GM04503 (cell line): ENCODE data around the gene PRB3.

Experiments used
- DNase-seq: peaks from one replicate; pipeline ENCODE4 v3.0.0-alpha.2; 2012; ENCODE audit warnings: low read depth

Gene PRB3

GRCh38 chr12:11269607-11270006, at the start of gene PRB3:
PRB3 (minus strand) TSS chr12:11269707; CDS start chr12:11269669, 38 bp downstream.
- DNase-seq, result no peak

DNA sequence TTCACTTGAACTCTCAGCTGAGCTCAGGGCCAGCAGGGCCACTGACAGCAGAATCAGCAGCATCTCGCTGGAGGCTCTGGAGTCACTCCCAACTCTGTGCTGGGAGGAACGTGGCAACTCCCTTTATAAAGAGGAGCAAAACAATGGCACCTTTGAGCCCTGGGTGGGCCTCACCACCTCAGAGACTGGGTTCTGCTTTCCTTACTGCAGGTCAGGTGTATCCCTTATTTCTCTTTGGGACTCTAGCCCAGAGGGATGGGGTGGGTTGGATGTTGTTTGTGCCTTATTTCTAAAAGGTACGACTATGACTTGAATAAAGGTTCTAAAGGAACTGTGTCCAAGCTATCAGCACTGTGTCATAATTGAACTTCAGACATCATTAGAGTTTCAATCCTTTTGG, 40.8 kb upstream of the PRB3 start, which contains the start of gene PRB4:
Gene PRB4 (minus strand): TSS at position 101 of the 400 bp plus-strand sequence. CDS start 38 bp downstream, at position 63.
- no peak for DNase-seq

DNA sequence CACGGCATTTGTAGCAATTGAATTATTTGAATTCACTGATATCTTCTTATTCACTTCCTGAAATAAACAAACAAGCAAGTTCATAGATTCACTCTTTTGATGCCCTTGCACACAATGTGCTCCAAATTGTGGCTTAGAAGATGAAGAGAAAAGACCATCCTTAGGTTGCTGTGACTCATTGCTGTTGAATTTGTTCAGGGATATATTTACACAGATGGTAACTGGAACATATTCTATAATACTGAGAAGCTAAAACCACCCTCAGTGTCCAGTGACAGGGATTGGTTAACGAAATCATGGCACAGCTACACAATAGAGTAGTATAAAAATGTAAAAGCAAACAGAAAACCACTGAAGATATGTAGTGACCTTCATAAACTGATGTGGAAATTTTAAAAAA, 37.6 kb upstream of the PRB3 start:
- DNase-seq, result no peak

- DNase-seq, result no peak
Measured at GRCh38 chr12:11273449-11273848, 3.9 kb upstream of the PRB3 start.

- DNase-seq, result no peak
Measured at GRCh38 chr12:11264501-11264900, 5.0 kb downstream of the PRB3 start.

GRCh38 chr12:11246489-11246888, 23.0 kb downstream of the PRB3 start:
- no peak for DNase-seq

GRCh38 chr12:11242656-11243055, 26.9 kb downstream of the PRB3 start:
- DNase-seq, result no peak

GRCh38 chr12:11240348-11240930, 29.1 kb downstream of the PRB3 start:
- no peak for DNase-seq

DNA sequence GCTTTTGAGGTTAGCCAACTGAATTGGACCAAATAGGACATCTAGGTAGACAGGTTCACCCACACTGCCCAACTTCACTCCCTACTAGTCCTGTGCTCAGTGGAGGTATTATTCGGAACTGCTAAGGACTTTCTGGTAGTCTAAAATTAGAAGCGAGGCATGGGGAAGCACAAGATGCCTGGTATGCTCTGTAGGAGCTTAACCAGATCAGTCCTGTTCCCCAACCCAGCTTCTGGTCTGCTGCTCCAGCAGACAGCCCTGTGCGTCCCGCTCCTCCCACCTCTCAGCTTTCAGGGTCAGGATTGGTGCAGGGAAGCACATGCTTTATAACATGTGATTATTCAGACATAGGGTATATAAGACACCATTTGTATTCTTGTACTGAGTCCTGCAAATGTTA, 31.2 kb downstream of the PRB3 start:
- DNase-seq, result no peak

DNA sequence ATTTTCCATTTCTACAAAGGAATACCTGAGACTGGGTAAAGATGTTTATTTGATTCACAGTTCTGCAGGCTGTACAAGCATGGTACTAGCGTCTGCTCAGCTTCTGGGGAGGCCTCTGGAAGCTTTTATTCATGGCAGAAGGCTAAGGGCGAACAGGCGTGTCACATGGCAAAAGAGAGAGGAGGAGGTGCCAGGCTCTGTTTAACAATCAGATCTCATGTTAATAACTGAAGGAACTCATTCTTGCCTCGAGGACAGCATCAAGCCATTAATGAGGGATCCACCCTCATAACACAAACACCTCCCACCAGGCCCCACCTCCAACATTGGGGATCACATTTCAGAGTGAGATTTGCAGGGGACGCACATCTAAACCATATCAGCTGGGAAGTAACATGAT, 36.0 kb downstream of the PRB3 start:
- DNase-seq, result no peak

DNA sequence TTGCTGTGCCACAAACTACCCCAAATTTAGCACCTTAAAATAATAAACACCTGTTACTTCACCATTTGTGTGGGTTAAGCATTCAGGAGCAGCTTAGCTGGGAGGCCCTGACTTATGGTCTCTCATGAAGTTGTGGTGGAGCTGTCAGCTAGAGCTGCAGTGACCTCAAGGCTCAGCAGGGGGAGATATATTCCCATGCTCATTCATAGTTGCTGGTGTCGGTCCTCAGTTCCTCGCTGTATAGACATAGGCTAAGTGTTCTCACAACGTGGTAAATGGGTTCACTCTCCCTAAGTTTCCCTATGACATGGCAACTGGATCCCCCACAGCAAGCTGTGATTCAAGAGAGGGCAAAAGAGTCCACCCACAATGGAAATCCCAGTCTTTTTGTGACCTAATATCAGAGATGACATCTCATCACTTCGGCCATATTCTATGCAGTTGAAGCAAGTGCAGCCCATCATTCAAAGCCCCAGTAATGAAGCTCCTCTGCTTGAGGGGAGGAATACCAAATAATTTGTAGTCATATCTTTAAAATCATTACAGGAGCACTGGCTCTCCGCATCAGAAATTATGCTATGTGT, 41.1 kb downstream of the PRB3 start:
- no peak for DNase-seq

DNA sequence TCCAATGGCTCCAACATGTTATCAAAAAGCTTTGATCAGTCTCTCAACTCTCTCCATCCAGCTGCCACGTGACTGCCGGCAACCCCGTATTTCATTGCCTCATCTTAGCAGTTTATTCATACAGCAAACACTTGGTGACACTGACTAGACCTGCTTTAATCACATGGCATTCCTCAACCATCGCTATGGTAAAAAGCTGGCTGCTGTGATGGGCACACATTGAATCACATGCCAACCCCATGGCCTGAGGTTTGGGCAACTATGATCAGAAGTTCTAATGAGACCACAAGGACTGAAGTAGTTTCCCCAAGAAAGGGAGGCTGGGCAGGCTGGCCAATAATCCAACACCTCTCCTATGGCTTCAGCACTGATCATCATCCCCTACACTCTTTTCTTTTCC, 42.1 kb downstream of the PRB3 start:
- no peak for DNase-seq
